WTC11 (cell line): Measurements from ENCODE around the gene SLC26A3.

Experiments used
- CREB1 ChIP-seq: sonication (generic); formaldehyde crosslinking; IDR thresholded peaks from 2 replicates; pipeline ENCODE4 v1.8.0; 2023; ENCODE audit warnings: mild to moderate bottlenecking, missing genetic modification reagents
- HMGA2 ChIP-seq: fragments of 250-450 bp; sonication (Bioruptor Pico); IDR thresholded peaks from 2 replicates; pipeline ENCODE4 v1.4.0; 2021; ENCODE audit warnings: mild to moderate bottlenecking, moderate library complexity
- RELA ChIP-seq: sonication (generic); formaldehyde crosslinking; IDR thresholded peaks from 2 replicates; pipeline ENCODE4 v1.8.1; 2022; ENCODE audit warnings: missing genetic modification reagents, mild to moderate bottlenecking, borderline replicate concordance
- TF ChIP-seq, protein P1 (sequence below): fragments of 200-600 bp; IDR thresholded peaks from 2 replicates; pipeline ENCODE4 v1.8.0; 2022; ENCODE audit warnings: antibody characterized with exemption
- TF ChIP-seq, protein P2 (sequence below): sonication (generic); formaldehyde crosslinking; conservative IDR thresholded peaks from 2 replicates; pipeline ENCODE4 v1.8.1; 2022; ENCODE audit warnings: mild to moderate bottlenecking, missing genetic modification reagents

DNA sequence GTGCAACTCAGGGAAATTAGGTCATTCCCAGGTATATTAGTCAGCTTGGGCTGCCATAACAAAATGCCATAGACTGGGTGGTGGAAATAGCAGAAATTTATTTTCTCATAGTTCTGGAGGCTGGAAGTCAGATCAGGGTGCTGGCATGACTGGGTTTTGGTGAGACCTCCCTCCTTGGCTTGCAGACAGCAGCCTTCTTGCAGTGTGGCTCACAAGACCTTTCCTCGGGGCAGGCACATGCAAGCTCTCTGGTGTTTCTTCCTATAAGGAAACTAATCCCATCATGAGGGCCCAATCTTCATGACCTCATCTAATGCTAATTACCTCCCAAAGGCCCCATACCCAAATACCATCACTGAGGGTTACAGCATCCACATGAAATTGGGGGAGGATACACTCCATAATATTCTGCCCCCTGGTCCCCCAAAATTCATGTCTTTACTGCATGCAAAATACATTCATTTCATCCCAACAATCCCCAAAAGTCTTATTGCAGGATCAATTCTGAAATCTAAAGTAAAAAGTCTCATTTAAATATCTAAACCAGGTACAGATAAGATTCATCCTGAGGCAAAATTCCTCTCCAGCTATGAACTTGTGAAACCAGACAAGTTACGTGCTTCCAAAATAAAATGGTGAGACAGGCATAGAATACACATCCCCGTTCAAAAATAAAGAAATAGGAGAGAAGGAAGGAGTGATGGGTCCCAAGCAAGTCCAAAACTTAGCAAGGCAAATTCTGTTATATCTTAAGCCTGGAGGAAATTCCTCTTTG lies 76.5 kb downstream of the SLC26A3 start:
- TF ChIP-seq, protein P1, sequence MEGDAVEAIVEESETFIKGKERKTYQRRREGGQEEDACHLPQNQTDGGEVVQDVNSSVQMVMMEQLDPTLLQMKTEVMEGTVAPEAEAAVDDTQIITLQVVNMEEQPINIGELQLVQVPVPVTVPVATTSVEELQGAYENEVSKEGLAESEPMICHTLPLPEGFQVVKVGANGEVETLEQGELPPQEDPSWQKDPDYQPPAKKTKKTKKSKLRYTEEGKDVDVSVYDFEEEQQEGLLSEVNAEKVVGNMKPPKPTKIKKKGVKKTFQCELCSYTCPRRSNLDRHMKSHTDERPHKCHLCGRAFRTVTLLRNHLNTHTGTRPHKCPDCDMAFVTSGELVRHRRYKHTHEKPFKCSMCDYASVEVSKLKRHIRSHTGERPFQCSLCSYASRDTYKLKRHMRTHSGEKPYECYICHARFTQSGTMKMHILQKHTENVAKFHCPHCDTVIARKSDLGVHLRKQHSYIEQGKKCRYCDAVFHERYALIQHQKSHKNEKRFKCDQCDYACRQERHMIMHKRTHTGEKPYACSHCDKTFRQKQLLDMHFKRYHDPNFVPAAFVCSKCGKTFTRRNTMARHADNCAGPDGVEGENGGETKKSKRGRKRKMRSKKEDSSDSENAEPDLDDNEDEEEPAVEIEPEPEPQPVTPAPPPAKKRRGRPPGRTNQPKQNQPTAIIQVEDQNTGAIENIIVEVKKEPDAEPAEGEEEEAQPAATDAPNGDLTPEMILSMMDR, result no peak
- TF ChIP-seq HMGA2, result no peak
- no peak for TF ChIP-seq RELA
- TF ChIP-seq CREB1 (CRISPR knock-in tag), result no peak
- TF ChIP-seq, protein P2, sequence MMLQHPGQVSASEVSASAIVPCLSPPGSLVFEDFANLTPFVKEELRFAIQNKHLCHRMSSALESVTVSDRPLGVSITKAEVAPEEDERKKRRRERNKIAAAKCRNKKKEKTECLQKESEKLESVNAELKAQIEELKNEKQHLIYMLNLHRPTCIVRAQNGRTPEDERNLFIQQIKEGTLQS (CRISPR knock-in tag), result no peak
